PC-9 (cell line): ENCODE results near the gene PPM1F. TPM values are rescaled to one million over a fixed set of nuclear protein-coding genes. Genes with fewer than 3 reads are reported as not detected.
"Not testable (repeated sequence)": the region's sequence is repeated elsewhere in the genome, so short reads cannot be mapped to it uniquely, and the experiment has no call there.

Experiments
- BruUV-seq: library from RNA; stranded (reverse); fragments of 400-500 nt; replicated peaks from 2 replicates; lab custom pipeline; 2021; lab: Mats Ljungman, UMichigan
- CTCF ChIA-PET: fragments of 300-600 bp; sonication (Branson Sonifier 250); formaldehyde crosslinking; loops from one replicate; lab custom pipeline; 2022; ENCODE audit warnings: antibody characterized with exemption; lab: Charles Lee
- POLR2A ChIA-PET: fragments of 300-600 bp; sonication (Branson Sonifier 250); formaldehyde crosslinking; loops from one replicate; lab custom pipeline; 2022; ENCODE audit warnings: antibody characterized with exemption; ENCODE audit not compliant: unreplicated experiment; lab: Charles Lee
- DNase-seq, 2 experiments: peaks; one replicate each; pipeline versions ENCODE4 v3.0.0 to v3.0.0-alpha.2; 2015 to 2022; ENCODE audit warnings: mixed read lengths in 1 of 2
- H2AFZ ChIP-seq: fragments of 200-600 bp; sonication (generic); 2 replicates; pipeline ENCODE4 v1.8.1; 2017; ENCODE audit warnings: antibody characterized with exemption
- H3F3A ChIP-seq: fragments of 200-600 bp; sonication (generic); 2 replicates; pipeline ENCODE4 v1.8.1; 2017; ENCODE audit warnings: antibody characterized with exemption, mild to moderate bottlenecking, low read depth; ENCODE audit not compliant: insufficient read depth
- H3K27ac ChIP-seq: fragments of 200-600 bp; sonication (generic); 2 replicates; pipeline ENCODE4 v1.6.1; 2016; ENCODE audit warnings: mixed run types
- H3K27me3 ChIP-seq: fragments of 200-600 bp; sonication (generic); 2 replicates; pipeline ENCODE4 v1.6.1; 2016; ENCODE audit warnings: low read depth, mixed run types; ENCODE audit not compliant: insufficient read depth
- H3K36me3 ChIP-seq: fragments of 200-600 bp; sonication (generic); 2 replicates; pipeline ENCODE4 v1.6.1; 2016; ENCODE audit warnings: low read depth, mixed run types
- H3K4me1 ChIP-seq: fragments of 200-600 bp; sonication (generic); replicated peaks from 2 replicates; pipeline ENCODE4 v1.6.1; 2016; ENCODE audit warnings: mixed run types; ENCODE audit not compliant: insufficient read depth
- H3K4me2 ChIP-seq: fragments of 200-600 bp; sonication (generic); 2 replicates; pipeline ENCODE4 v1.6.1; 2017; ENCODE audit warnings: mixed run types
- H3K4me3 ChIP-seq: fragments of 200-600 bp; sonication (generic); 2 replicates; pipeline ENCODE4 v1.6.1; 2016; ENCODE audit warnings: mixed run types
- H3K79me2 ChIP-seq: fragments of 200-600 bp; sonication (generic); 2 replicates; pipeline ENCODE4 v1.6.1; 2017; ENCODE audit warnings: low read depth, mixed run types
- H3K9me2 ChIP-seq: fragments of 200-600 bp; sonication (generic); 2 replicates; pipeline ENCODE4 v1.8.1; 2017; ENCODE audit warnings: mild to moderate bottlenecking; ENCODE audit not compliant: insufficient read depth
- H3K9me3 ChIP-seq: fragments of 200-600 bp; sonication (generic); 2 replicates; pipeline ENCODE4 v1.8.1; 2016; ENCODE audit warnings: low read depth; ENCODE audit not compliant: insufficient read depth
- H4K20me1 ChIP-seq: fragments of 200-600 bp; sonication (generic); 2 replicates; pipeline ENCODE4 v1.8.1; 2017; ENCODE audit not compliant: insufficient read depth
- EZH2 ChIP-seq: fragments of 200-600 bp; sonication (generic); IDR thresholded peaks from 2 replicates; pipeline ENCODE4 v1.8.0; 2017; ENCODE audit warnings: antibody characterized with exemption, low read depth
- intact Hi-C: fragments of 100-400 bp; cut with micrococcal nuclease; formaldehyde crosslinking; loops from one replicate; pipeline ENCODE4 v1.10.0; 2022; ENCODE audit not compliant: unreplicated experiment
- total RNA-seq: library from RNA; stranded (reverse); gene quantifications from 2 replicates; pipeline ENCODE4 v1.2.3, GENCODE V29; 2021
- TF ChIP-seq, protein P1 (sequence below): fragments of 200-600 bp; sonication (generic); conservative IDR thresholded peaks from 2 replicates; pipeline ENCODE4 v1.6.1; 2017; ENCODE audit warnings: mixed run types, antibody characterized with exemption, mild to moderate bottlenecking, moderate library complexity

The PPM1F gene
- total RNA-seq, 1 experiment from 2014 or later = 20.6 TPM

DNA sequence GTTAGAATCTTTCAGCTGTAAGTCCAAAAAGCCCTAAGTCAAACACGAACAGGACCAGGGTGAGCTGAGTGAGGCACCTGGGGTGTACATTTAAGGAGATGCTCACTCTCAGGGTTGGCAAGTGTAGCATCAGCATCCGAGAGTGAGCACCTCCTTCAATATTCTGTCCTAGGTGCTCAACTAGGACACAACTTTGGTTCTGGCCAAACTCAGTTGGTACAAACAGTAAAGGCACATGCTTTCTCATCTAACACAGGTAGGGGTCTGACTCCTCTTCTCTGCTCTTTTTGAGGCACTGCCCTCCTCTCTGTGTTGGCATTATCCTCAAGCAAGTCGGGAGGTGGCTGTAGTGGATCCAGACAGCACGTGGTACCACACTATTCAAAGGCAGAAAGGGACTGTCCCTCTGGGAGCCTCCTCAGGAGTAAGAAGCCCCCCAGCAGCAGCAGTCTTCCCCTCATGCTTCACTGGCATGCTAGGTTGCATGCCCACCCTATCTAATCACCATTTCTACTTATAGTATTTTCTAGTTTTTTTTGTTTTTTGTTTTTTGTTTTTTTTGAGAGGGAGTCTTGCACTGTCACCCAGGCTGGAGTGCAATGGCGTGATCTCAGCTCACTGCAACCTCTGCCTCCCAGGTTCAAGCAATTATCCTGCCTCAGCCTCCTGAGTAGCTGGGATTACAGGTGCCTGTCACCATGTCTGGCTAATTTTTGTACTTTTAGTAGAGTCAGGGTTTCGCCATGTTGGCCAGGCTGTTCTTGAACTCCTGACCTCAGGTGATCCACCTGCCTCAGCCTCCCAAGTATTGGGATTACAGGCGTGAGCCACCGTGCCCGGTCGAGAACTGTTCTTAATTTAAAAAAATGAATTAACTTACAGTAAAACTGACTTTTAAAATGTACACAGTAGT lies 70.6 kb downstream of the PPM1F start:
- H3K4me2 ChIP-seq = no peak overlapping the region
- H4K20me1 ChIP-seq = no peaks in the 10 kb centered on the region
- H3K4me3 ChIP-seq = no peak overlapping the region
- no peak overlapping the region for H2AFZ ChIP-seq
- ChIA-PET CTCF (no interaction called here), POLR2A (no interaction called here)
- no peaks in the 10 kb centered on the region for H3K36me3 ChIP-seq
- BruUV-seq = no TSS peak
- H3K27me3 ChIP-seq = no peaks in the 10 kb centered on the region
- H3K79me2 ChIP-seq = no peaks in the 10 kb centered on the region
- H3F3A ChIP-seq = no peaks in the 10 kb centered on the region
- no peaks in the 10 kb centered on the region for H3K9me3 ChIP-seq
- DNase-seq = no peak
- intact Hi-C loops = no loop called here
- TF ChIP-seq EZH2 = no peak
- TF ChIP-seq, protein P1, sequence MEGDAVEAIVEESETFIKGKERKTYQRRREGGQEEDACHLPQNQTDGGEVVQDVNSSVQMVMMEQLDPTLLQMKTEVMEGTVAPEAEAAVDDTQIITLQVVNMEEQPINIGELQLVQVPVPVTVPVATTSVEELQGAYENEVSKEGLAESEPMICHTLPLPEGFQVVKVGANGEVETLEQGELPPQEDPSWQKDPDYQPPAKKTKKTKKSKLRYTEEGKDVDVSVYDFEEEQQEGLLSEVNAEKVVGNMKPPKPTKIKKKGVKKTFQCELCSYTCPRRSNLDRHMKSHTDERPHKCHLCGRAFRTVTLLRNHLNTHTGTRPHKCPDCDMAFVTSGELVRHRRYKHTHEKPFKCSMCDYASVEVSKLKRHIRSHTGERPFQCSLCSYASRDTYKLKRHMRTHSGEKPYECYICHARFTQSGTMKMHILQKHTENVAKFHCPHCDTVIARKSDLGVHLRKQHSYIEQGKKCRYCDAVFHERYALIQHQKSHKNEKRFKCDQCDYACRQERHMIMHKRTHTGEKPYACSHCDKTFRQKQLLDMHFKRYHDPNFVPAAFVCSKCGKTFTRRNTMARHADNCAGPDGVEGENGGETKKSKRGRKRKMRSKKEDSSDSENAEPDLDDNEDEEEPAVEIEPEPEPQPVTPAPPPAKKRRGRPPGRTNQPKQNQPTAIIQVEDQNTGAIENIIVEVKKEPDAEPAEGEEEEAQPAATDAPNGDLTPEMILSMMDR = no peak
- no peaks in the 10 kb centered on the region for H3K9me2 ChIP-seq
- H3K27ac ChIP-seq = no peak overlapping the region
- no peaks in the 10 kb centered on the region for H3K4me1 ChIP-seq

DNA sequence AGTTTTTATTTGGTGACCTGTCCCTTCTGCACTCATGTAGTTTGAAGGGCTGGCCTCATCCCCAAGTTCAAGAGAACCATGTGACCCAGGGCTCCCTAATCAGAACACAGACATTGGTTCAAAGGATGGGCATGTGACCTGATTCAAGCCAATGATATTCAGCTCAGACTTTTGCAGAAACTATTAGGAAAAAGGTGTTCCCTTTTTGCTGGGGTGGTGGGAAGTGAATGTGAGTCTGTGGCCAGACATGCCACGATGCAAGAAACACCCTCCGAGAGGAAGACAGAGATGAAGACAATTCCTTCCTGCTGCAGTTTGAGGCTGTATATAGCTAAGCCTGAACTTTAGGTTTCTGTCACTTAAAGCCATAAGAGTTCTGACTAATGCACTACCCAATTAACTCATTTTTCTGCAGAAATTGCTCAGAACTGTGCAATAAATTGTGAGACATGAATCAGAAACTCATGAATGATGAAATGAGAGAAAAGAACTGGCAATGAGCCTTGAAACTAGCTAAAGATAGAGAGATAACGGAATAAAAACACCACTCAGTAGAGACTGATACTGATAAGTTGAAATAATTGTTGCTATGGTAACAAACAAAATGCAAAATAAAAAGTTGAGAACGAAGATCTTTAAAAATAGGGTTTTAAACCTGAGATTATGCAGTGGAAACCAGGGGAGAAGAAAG lies 76.0 kb downstream of the PPM1F start:
- no peak overlapping the region for H3K4me2 ChIP-seq
- H3K9me2 ChIP-seq = no peaks in the 10 kb centered on the region
- no peaks in the 10 kb centered on the region for H3K27me3 ChIP-seq
- H3K79me2 ChIP-seq = no peaks in the 10 kb centered on the region
- DNase-seq = no peak
- intact Hi-C loops = no loop called here
- H3K36me3 ChIP-seq = no peaks in the 10 kb centered on the region
- no peak overlapping the region for H2AFZ ChIP-seq
- POLR2A ChIA-PET = no interaction called here
- H3K9me3 ChIP-seq = no peaks in the 10 kb centered on the region
- H3K4me1 ChIP-seq = no peaks in the 10 kb centered on the region
- no peak for TF ChIP-seq EZH2
- TF ChIP-seq, protein P1 = no peak
- H3F3A ChIP-seq = no peaks in the 10 kb centered on the region
- H3K27ac ChIP-seq = peak overlapping the region; percentile 9; the same call in 1 of the 2 replicates
- no peak overlapping the region for H3K4me3 ChIP-seq
- CTCF ChIA-PET = no interaction called here
- no peaks in the 10 kb centered on the region for H4K20me1 ChIP-seq
- no TSS peak for BruUV-seq

DNA sequence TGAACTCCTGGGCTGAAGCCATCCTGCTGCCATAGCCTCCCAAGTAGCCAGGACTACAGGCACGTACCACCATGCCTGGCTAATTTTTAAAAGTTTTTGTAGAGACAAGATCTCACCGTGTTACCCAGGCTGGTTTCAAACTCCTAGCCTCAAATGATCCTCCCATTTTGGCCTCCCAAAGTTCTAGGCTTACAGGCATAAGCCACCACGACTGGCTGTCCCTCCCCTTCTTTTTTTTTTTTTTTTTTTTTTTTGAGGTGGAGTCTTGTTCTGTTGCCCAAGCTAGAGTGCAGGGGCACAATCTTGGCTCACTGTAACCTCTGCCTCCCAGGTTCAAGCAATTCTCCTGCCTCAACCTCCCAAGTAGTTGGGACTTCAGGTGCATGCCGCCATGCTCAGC lies 77.7 kb downstream of the PPM1F start:
- H3K4me1 ChIP-seq, H2AFZ ChIP-seq, H3K4me2 ChIP-seq, H3K27me3 ChIP-seq, DNase-seq, CTCF ChIA-PET, H3K79me2 ChIP-seq, POLR2A ChIA-PET, H3F3A ChIP-seq, H3K36me3 ChIP-seq, intact Hi-C loops, H3K4me3 ChIP-seq, H4K20me1 ChIP-seq, H3K9me3 ChIP-seq, H3K9me2 ChIP-seq, H3K27ac ChIP-seq, BruUV-seq: not testable (repeated sequence)
